ENCODE data around the gene SLC48A1. TPM values are rescaled to one million over a fixed set of nuclear protein-coding genes. Genes with fewer than 3 reads are reported as not detected.
A peak's percentile ranks its signal among the peaks of the same experiment; 100 is the strongest.

The SLC48A1 gene
- total RNA-seq, 2 experiments from 2014 or later = 4.5 to 5.8 TPM

DNA sequence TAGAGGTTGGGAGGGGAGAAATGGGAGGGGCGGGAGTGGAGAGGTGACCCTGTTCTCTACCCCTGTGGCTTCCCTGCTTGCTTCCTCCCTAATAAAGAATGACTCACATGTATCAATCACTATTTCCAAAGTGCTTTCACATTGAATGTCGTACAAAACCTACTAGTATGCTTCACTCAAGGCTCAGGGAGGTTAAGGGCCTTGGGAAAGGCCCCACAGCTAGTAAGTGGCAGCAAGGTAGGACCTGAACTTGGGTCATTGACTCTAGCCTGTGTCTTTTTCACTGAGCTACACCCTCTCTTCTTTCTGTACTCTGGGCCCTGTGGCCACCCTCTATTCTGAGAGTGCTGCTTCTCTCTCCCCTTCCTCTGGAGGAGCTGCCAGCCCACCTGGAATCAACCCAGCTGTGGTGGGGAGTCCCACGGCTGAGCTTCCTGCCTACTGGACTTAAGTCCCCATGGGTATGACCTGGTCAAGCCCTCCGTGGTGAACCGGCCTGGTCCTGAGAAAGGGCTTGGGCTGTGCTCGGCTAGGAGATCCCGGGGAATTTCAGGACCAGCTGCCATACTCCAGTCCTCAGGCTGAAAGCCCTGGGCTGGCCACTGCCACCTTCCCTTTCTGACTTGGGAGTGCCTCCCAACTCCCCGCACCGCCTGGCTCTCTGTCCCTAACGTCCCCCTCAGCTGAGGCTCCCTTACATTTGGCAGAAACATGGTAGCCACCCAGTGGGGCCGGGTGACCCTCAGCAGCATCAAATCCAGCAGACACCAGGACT is 13.0 kb downstream of the SLC48A1 start:
- ChIA-PET POLR2A (interaction anchor here (0.8 to 1.1 kb wide), 2 partner anchors 45 to 47 kb away, joined by 3 read pairs; no protein-coding TSS in a partner anchor), CTCF (interaction anchor here (3.3 kb wide), 1 partner anchor 53 kb away, joined by 10 read pairs; no protein-coding TSS in a partner anchor)
- H3K4me3 Mint-ChIP-seq = no peak overlapping the region
- ATAC-seq (ENCODE audit: poor library complexity) (no peak), DNase-seq (no peak)
- intact Hi-C loops (cut with DNase I, micrococcal nuclease) = no loop called here
- H3K4me1 Mint-ChIP-seq (ENCODE audit: low read depth) = no peaks in the 10 kb centered on the region
- H3K27ac Mint-ChIP-seq = peak overlapping the region; percentile 7
- no peak overlapping the region for H3K4me3 ChIP-seq (ENCODE audit: low read length)
- peaks cover 83% of the 10 kb centered on the region for H3K36me3 ChIP-seq (ENCODE audit: insufficient read depth, low read length)
- TF ChIP-seq, protein P1, sequence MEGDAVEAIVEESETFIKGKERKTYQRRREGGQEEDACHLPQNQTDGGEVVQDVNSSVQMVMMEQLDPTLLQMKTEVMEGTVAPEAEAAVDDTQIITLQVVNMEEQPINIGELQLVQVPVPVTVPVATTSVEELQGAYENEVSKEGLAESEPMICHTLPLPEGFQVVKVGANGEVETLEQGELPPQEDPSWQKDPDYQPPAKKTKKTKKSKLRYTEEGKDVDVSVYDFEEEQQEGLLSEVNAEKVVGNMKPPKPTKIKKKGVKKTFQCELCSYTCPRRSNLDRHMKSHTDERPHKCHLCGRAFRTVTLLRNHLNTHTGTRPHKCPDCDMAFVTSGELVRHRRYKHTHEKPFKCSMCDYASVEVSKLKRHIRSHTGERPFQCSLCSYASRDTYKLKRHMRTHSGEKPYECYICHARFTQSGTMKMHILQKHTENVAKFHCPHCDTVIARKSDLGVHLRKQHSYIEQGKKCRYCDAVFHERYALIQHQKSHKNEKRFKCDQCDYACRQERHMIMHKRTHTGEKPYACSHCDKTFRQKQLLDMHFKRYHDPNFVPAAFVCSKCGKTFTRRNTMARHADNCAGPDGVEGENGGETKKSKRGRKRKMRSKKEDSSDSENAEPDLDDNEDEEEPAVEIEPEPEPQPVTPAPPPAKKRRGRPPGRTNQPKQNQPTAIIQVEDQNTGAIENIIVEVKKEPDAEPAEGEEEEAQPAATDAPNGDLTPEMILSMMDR (IDR thresholded peaks at IDR 0.05) = no peak
- no peak overlapping the region for H3K27ac ChIP-seq (ENCODE audit: low read depth in 1 of 2, low read length in 2 of 2)
- no peaks in the 10 kb centered on the region for H3K9me3 ChIP-seq (ENCODE audit: control insufficient read depth in 1 of 2, insufficient read depth in 1 of 2, low read length in 2 of 2)
- H3K4me1 ChIP-seq (ENCODE audit: insufficient read depth, low read length) = no peaks in the 10 kb centered on the region
- H3K27me3 Mint-ChIP-seq = no peaks in the 10 kb centered on the region
- H3K36me3 Mint-ChIP-seq (ENCODE audit: low read depth) = peaks cover 79% of the 10 kb centered on the region
- H3K27me3 ChIP-seq (ENCODE audit: control insufficient read depth in 1 of 2, insufficient read depth in 2 of 2, low read length in 2 of 2) = no peaks in the 10 kb centered on the region
- no peaks in the 10 kb centered on the region for H3K9me3 Mint-ChIP-seq

DNA sequence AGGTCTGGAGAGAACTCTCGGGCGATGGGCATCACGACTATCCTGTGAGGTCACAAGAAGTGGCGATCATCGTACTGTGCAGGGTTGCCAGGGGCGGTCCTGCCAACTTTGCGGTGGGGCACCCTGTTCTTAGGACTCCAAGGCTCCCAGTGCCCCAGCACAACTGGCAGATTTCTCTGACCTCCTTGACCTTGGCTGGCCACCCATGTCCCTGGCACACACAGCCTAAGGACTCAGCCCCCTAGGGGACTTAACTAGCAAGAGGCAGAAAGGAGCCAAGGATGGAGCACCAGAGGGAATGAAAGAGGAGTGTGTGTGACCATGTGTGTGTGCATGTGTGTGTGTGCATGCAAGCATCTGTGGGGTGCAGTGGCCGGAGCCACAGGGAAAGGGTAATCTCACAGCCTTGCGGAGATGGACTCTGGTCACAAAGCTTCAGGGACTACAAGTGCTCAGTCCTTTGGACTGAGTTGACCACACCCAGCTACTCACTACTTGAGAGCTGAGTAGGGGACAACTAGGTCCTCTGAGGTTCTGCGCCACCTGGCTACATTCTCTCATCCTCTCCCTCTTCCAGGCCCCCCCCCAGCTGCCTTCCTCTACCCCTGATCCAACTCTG is 13.7 kb downstream of the SLC48A1 start:
- H3K9me3 Mint-ChIP-seq = no peaks in the 10 kb centered on the region
- peak overlapping the region; percentile 7 for H3K27ac Mint-ChIP-seq
- no peaks in the 10 kb centered on the region for H3K4me1 Mint-ChIP-seq (ENCODE audit: low read depth)
- peaks cover 84% of the 10 kb centered on the region for H3K36me3 Mint-ChIP-seq (ENCODE audit: low read depth)
- no peak for ATAC-seq (ENCODE audit: poor library complexity)
- CTCF ChIA-PET = interaction anchor here (3.3 kb wide), 1 partner anchor 52 kb away, joined by 10 read pairs; no protein-coding TSS in a partner anchor
- intact Hi-C loops (cut with DNase I, micrococcal nuclease) = no loop called here
- Histone ChIP-seq H3K9me3 (ENCODE audit: control insufficient read depth in 1 of 2, insufficient read depth in 1 of 2, low read length in 2 of 2) (no peaks in the 10 kb centered on the region), H3K36me3 (ENCODE audit: insufficient read depth, low read length) (peaks cover 90% of the 10 kb centered on the region), H3K4me1 (ENCODE audit: insufficient read depth, low read length) (no peaks in the 10 kb centered on the region), H3K27ac (ENCODE audit: low read depth in 1 of 2, low read length in 2 of 2) (no peak overlapping the region), H3K27me3 (ENCODE audit: control insufficient read depth in 1 of 2, insufficient read depth in 2 of 2, low read length in 2 of 2) (no peaks in the 10 kb centered on the region), H3K4me3 (ENCODE audit: low read length) (no peak overlapping the region)
- no peaks in the 10 kb centered on the region for H3K27me3 Mint-ChIP-seq
- TF ChIP-seq, protein P1 (IDR thresholded peaks at IDR 0.05) = no peak
- no peak for DNase-seq
- POLR2A ChIA-PET = interaction anchor here (0.8 to 1.0 kb wide), 2 partner anchors 26 to 46 kb away, joined by 3 read pairs; no protein-coding TSS in a partner anchor
- no peak overlapping the region for H3K4me3 Mint-ChIP-seq

- CTCF ChIA-PET = interaction anchor here (1.5 to 3.3 kb wide), 3 partner anchors 15 to 51 kb away, joined by 3 to 10 read pairs (median 5); partner anchors contain the start of gene SLC48A1
These were observed 14.7 kb downstream of the SLC48A1 start for GRCh38 chr12:47787596-47788319.

More at GRCh38 chr12:47787596-47788319, 14.7 kb downstream of the SLC48A1 start:
- Mint-ChIP-seq H3K27ac (peak overlapping the region; percentile 53), H3K4me1 (ENCODE audit: low read depth) (no peaks in the 10 kb centered on the region), H3K36me3 (ENCODE audit: low read depth) (peaks cover 90% of the 10 kb centered on the region), H3K27me3 (no peaks in the 10 kb centered on the region), H3K9me3 (no peaks in the 10 kb centered on the region), H3K4me3 (no peak overlapping the region)
- Histone ChIP-seq H3K27ac (ENCODE audit: low read depth in 1 of 2, low read length in 2 of 2) (no peak overlapping the region), H3K27me3 (ENCODE audit: control insufficient read depth in 1 of 2, insufficient read depth in 2 of 2, low read length in 2 of 2) (no peaks in the 10 kb centered on the region), H3K4me3 (ENCODE audit: low read length) (no peak overlapping the region), H3K4me1 (ENCODE audit: insufficient read depth, low read length) (no peaks in the 10 kb centered on the region), H3K36me3 (ENCODE audit: insufficient read depth, low read length) (peaks cover 93% of the 10 kb centered on the region), H3K9me3 (ENCODE audit: control insufficient read depth in 1 of 2, insufficient read depth in 1 of 2, low read length in 2 of 2) (no peaks in the 10 kb centered on the region)
- TF ChIP-seq, protein P1 (IDR thresholded peaks at IDR 0.05) = no peak
- ATAC-seq (ENCODE audit: poor library complexity) = no peak
- intact Hi-C loops (cut with DNase I, micrococcal nuclease) = no loop called here
- POLR2A ChIA-PET = interaction anchor here (0.7 to 1.0 kb wide), 2 partner anchors 10 to 25 kb away, joined by 3 read pairs; no protein-coding TSS in a partner anchor
- DNase-seq = no peak
